Subcutaneous adipose tissue (tissue), 4 donors: ENCODE measurements around the gene TVP23A. TPM values are rescaled to one million over a fixed set of nuclear protein-coding genes. Genes with fewer than 3 reads are reported as not detected.

ENCODE experiments used
- total RNA-seq, 4 donors: library from RNA; depleted of rRNA; stranded (reverse); fragments of >200 nt; gene quantifications; one replicate each; pipeline ENCODE4 v1.1.0, GENCODE V29; 2016
- TF ChIP-seq, protein P1 (sequence below): fragments of 450-650 bp; IDR thresholded peaks from one replicate; pipeline ENCODE4 v1.5.1; 2016; ENCODE audit warnings: low read depth, mild to moderate bottlenecking, control low read depth, antibody characterized with exemption, moderate library complexity

TVP23A gene
- total RNA-seq, 4 donors from 2014 or later: 0.34 TPM; not detected in 3

- TF ChIP-seq, protein P1, sequence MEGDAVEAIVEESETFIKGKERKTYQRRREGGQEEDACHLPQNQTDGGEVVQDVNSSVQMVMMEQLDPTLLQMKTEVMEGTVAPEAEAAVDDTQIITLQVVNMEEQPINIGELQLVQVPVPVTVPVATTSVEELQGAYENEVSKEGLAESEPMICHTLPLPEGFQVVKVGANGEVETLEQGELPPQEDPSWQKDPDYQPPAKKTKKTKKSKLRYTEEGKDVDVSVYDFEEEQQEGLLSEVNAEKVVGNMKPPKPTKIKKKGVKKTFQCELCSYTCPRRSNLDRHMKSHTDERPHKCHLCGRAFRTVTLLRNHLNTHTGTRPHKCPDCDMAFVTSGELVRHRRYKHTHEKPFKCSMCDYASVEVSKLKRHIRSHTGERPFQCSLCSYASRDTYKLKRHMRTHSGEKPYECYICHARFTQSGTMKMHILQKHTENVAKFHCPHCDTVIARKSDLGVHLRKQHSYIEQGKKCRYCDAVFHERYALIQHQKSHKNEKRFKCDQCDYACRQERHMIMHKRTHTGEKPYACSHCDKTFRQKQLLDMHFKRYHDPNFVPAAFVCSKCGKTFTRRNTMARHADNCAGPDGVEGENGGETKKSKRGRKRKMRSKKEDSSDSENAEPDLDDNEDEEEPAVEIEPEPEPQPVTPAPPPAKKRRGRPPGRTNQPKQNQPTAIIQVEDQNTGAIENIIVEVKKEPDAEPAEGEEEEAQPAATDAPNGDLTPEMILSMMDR: no peak
Measured at GRCh38 chr16:10859020-10859419, 40.4 kb upstream of the TVP23A start.

DNA sequence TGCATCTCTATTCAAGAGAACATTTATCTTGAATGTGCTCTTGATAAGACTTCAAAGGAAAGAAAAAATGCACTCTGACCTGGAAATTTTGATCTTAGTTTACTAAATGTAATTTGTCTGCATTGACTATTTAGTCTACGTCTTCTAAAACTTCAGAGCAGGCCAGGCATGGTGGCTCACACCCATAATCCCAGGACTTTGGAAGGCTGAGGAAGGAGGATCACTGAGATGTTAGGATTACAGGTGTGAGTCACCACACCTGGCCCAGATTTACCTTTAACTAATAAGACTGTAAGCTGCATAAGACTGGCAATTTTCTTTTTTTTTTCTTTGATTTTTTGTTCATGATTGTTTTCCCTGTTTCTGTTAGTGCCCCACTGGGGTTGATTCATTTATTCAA, 39.6 kb upstream of the TVP23A start:
- TF ChIP-seq, protein P1: no peak

DNA sequence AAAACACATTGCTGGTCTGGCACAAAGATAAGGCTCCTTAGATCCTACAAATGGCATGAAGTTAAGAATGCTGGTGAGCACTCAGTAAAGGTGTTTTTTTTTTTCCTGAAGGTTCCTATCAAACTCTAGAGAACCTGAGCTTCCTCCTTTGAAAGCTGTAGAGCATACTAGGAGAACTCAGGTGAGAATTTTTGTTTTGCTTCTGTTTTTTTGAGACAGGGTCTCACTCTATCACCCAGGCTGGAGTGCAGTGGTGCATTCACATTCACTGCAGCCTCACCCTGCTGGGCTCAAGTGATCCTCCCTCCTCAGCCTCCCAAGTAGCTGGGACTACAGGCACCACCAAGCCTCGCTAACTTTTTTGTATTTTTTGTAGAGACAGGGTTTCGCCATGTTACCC, 37.4 kb upstream of the TVP23A start:
- TF ChIP-seq, protein P1: no peak

DNA sequence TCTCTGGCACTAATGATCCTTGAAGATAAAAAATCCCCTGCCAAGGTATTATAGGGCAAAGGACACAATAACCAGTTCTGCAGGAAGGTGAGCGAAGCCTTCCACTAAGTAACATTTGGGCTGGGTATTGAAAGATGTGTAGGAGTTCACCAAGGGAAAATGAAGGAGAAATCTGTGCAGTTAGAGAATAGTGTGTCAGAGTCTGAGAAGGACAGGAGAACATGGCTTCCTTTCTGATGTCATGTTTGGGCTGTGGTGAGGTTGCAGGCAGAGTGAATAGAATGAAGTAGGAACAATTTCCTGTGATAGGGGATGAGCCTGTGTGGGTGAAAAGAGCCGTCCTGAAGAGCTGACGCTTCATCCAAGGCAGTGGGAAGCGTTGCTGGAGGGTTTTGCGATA, 34.4 kb upstream of the TVP23A start:
- TF ChIP-seq, protein P1: no peak

DNA sequence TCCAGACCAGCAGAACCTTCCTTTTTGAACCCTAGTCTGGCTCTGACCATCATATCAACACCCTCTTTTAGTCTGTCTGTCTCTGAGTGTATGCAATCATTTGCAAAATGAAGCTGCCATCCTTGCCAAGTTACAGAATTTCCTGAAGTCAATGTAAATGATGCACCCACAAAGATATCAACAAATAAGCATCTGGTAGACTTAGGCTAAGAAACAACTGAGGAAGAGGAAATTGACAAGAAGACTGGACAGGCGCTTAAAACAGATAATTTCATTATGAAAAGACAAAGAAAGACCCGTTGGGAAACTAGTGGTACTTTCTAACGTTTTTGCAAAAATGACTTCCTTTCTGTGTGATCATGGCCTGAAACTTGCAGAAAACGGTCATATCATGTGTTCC, 33.7 kb upstream of the TVP23A start:
- TF ChIP-seq, protein P1: no peak

GRCh38 chr16:10851512-10851911, 32.9 kb upstream of the TVP23A start:
- TF ChIP-seq, protein P1: no peak

DNA sequence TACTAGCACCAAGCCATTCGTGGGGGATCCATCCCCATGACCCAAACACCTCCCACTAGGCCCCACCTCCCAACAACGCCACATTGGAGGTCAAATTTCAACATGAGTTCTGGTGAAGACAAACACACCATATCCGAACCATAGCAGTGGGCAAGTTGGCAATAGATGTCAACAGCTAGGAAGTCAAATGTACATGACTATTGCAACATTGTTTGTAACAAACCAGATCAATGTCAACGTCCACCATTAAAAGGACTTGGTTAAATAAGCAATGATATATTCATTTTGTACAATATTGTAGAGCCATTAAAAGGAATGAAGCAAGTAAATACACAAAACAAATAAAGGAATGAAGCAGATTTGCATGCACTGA, 31.9 kb upstream of the TVP23A start:
- TF ChIP-seq, protein P1: no peak
